Subcutaneous abdominal adipose tissue (tissue), 5 donors: ENCODE results near the gene AHCYL1.

Experiments used
- H3K27ac ChIP-seq: one replicate; pipeline ENCODE4 v1.7.0; 2013; ENCODE audit warnings: low read depth, mild to moderate bottlenecking, inconsistent platforms, low read length, moderate library complexity
- H3K27me3 ChIP-seq, 5 donors: one replicate each; pipeline ENCODE4 v1.7.0; 2013; ENCODE audit warnings: low read length in 5 of 5, inconsistent platforms in 1 of 5; ENCODE audit not compliant: control insufficient read depth in 5 of 5, insufficient read depth in 4 of 5
- H3K36me3 ChIP-seq, 5 donors: one replicate each; pipeline ENCODE4 v1.7.0; 2013; ENCODE audit warnings: low read length in 5 of 5; ENCODE audit not compliant: control insufficient read depth in 5 of 5, insufficient read depth in 5 of 5
- H3K4me1 ChIP-seq, 5 donors: one replicate each; pipeline ENCODE4 v1.7.0; 2013; ENCODE audit warnings: low read length in 5 of 5, mild to moderate bottlenecking in 3 of 5, moderate library complexity in 1 of 5; ENCODE audit not compliant: control insufficient read depth in 5 of 5, insufficient read depth in 5 of 5
- H3K4me3 ChIP-seq, 5 donors: one replicate each; pipeline ENCODE4 v1.7.0; 2013; ENCODE audit warnings: low read length in 5 of 5, low read depth in 1 of 5
- H3K9ac ChIP-seq, 5 donors: one replicate each; pipeline ENCODE4 v1.7.0; 2013; ENCODE audit warnings: low read length in 5 of 5, mild to moderate bottlenecking in 4 of 5, moderate library complexity in 3 of 5
- H3K9me3 ChIP-seq, 5 donors: one replicate each; pipeline ENCODE4 v1.7.0; 2013; ENCODE audit warnings: low read length in 5 of 5; ENCODE audit not compliant: control insufficient read depth in 5 of 5
- donor health status: healthy.
- donor health status: healthy.
- donor health status: healthy.
- donor health status: healthy.
- donor health status: healthy.

The AHCYL1 gene

GRCh38 chr1:109984456-109985246 lies at the start of gene AHCYL1:
TSS of gene AHCYL1 (plus strand) at chr1:109984765. CDS start at chr1:109985053, 288 bp downstream.
- peaks cover 40 to 85% (median 68%) of the 10 kb centered on the region in 5 donors for H3K4me1 ChIP-seq
- H3K9me3 ChIP-seq: no peaks in the 10 kb centered on the region
- H3K27me3 ChIP-seq: no peaks in the 10 kb centered on the region
- H3K27ac ChIP-seq: peak within 1 kb of the TSS; percentile 96
- H3K9ac ChIP-seq: peak within 1 kb of the TSS; percentile 87 to 98 (median 96)
- H3K4me3 ChIP-seq: peak within 1 kb of the TSS; percentile 76 to 93 (median 87)
- H3K36me3 ChIP-seq: no peaks in the 10 kb centered on the region

- no peak overlapping the region for H3K4me3 ChIP-seq
- no peaks in the 10 kb centered on the region for H3K27me3 ChIP-seq
- no peak overlapping the region for H3K9ac ChIP-seq
- H3K36me3 ChIP-seq: peaks cover 0 to 1% (median 0%) of the 10 kb centered on the region in 5 donors
- H3K4me1 ChIP-seq: peaks cover 9 to 38% (median 31%) of the 10 kb centered on the region in 5 donors
- H3K27ac ChIP-seq: no peak overlapping the region
- H3K9me3 ChIP-seq: peaks cover 0 to 8% (median 0%) of the 10 kb centered on the region in 5 donors
Measured at GRCh38 chr1:109935451-109935900, 49.1 kb upstream of the AHCYL1 start.

GRCh38 chr1:109937738-109938137 lies 46.8 kb upstream of the AHCYL1 start:
- no peak overlapping the region for H3K4me3 ChIP-seq
- no peak overlapping the region for H3K27ac ChIP-seq
- peaks cover 3 to 22% (median 17%) of the 10 kb centered on the region in 5 donors for H3K4me1 ChIP-seq
- H3K36me3 ChIP-seq: no peaks in the 10 kb centered on the region
- no peaks in the 10 kb centered on the region for H3K27me3 ChIP-seq
- H3K9me3 ChIP-seq: peaks cover 0 to 8% (median 0%) of the 10 kb centered on the region in 5 donors
- H3K9ac ChIP-seq: no peak overlapping the region

- Histone ChIP-seq H3K9ac (no peak overlapping the region), H3K4me1 (peaks cover 3 to 20% (median 17%) of the 10 kb centered on the region in 5 donors), H3K36me3 (no peaks in the 10 kb centered on the region), H3K4me3 (no peak overlapping the region), H3K27me3 (no peaks in the 10 kb centered on the region), H3K27ac (no peak overlapping the region), H3K9me3 (peaks cover 0 to 8% (median 0%) of the 10 kb centered on the region in 5 donors)
Measured at GRCh38 chr1:109938556-109938955, 46.0 kb upstream of the AHCYL1 start.

- Histone ChIP-seq H3K36me3 (no peaks in the 10 kb centered on the region), H3K27ac (no peak overlapping the region), H3K4me1 (peaks cover 0 to 9% (median 7%) of the 10 kb centered on the region in 5 donors), H3K27me3 (no peaks in the 10 kb centered on the region), H3K9ac (no peak overlapping the region), H3K9me3 (peaks cover 0 to 8% (median 0%) of the 10 kb centered on the region in 5 donors), H3K4me3 (no peak overlapping the region)
Measured at GRCh38 chr1:109942434-109942833, 42.1 kb upstream of the AHCYL1 start.

GRCh38 chr1:109944541-109944940 lies 40.0 kb upstream of the AHCYL1 start:
- Histone ChIP-seq H3K4me3 (no peak overlapping the region), H3K27me3 (no peaks in the 10 kb centered on the region), H3K36me3 (no peaks in the 10 kb centered on the region), H3K4me1 (peaks cover 0 to 15% (median 12%) of the 10 kb centered on the region in 5 donors), H3K9me3 (no peaks in the 10 kb centered on the region), H3K9ac (no peak overlapping the region), H3K27ac (no peak overlapping the region)

- no peak overlapping the region for H3K4me3 ChIP-seq
- no peak overlapping the region for H3K9ac ChIP-seq
- H3K27me3 ChIP-seq: no peaks in the 10 kb centered on the region
- H3K9me3 ChIP-seq: no peaks in the 10 kb centered on the region
- H3K4me1 ChIP-seq: peaks cover 0 to 15% (median 12%) of the 10 kb centered on the region in 5 donors
- no peaks in the 10 kb centered on the region for H3K36me3 ChIP-seq
- no peak overlapping the region for H3K27ac ChIP-seq
Measured at GRCh38 chr1:109946511-109946910, 38.1 kb upstream of the AHCYL1 start.

GRCh38 chr1:109947582-109948284 lies 36.8 kb upstream of the AHCYL1 start:
- Histone ChIP-seq H3K27me3 (no peaks in the 10 kb centered on the region), H3K36me3 (no peaks in the 10 kb centered on the region), H3K4me1 (peaks cover 0 to 15% (median 12%) of the 10 kb centered on the region in 5 donors), H3K9me3 (no peaks in the 10 kb centered on the region), H3K4me3 (no peak overlapping the region), H3K9ac (no peak overlapping the region), H3K27ac (no peak overlapping the region)

GRCh38 chr1:109948285-109948630 lies 36.3 kb upstream of the AHCYL1 start:
- no peak overlapping the region for H3K27ac ChIP-seq
- H3K27me3 ChIP-seq: no peaks in the 10 kb centered on the region
- H3K9ac ChIP-seq: no peak overlapping the region
- peaks cover 0 to 15% (median 12%) of the 10 kb centered on the region in 5 donors for H3K4me1 ChIP-seq
- H3K4me3 ChIP-seq: no peak overlapping the region
- H3K9me3 ChIP-seq: no peaks in the 10 kb centered on the region
- no peaks in the 10 kb centered on the region for H3K36me3 ChIP-seq

- Histone ChIP-seq H3K27me3 (no peaks in the 10 kb centered on the region), H3K36me3 (no peaks in the 10 kb centered on the region), H3K27ac (no peak overlapping the region), H3K9ac (no peak overlapping the region), H3K9me3 (no peaks in the 10 kb centered on the region), H3K4me1 (peaks cover 0 to 15% (median 15%) of the 10 kb centered on the region in 5 donors), H3K4me3 (no peak overlapping the region)
Measured at GRCh38 chr1:109950038-109950437, 34.5 kb upstream of the AHCYL1 start.
